Iris pigment epithelial cell (primary cell): ENCODE results near the gene CD33.
A peak's percentile ranks its signal among the peaks of the same experiment; 100 is the strongest.

Experiments
- DNase-seq: peaks from one replicate; pipeline ENCODE4 v3.0.0-alpha.2; 2011; ENCODE audit warnings: low read depth

CD33 gene

DNA sequence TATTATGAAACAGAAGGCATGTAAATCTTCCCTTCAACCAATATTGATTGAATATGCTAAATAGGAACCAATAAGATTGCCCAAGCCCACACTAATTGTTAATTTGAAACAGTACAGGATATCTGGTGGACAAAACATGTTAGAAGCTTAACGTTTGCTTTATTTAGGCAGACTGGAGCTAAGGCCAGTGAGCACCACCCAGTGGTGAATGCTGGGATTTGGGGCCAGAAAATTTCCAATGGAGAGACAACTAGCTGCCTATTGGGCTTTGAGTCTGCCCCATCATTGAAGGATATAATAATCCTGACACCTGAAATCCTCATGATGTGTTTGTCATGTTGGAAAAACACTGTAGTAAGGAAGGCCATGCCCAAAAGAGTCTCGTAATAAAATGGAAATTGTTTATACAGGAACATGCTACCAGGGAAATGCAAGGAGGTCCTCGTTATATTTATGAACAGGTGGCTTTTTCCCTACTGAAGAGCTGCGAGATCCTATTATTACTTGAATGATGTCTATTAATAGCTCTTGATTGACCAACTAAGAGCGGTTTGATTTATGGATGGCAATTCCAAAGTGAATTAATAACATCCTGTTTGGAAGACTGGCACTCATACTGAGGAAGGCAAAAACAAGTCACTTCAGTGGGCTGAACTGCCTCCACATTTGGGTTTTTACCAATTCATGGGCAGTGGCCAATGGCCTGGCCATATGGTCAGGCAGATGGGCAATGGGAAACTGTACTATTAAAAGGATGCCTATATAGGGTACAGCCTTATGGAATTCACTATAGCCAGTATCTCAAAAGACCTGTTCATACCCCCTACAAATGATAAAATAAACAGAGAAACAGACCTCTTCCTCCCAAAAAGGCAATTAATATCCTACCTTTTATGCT lies 34.7 kb downstream of the CD33 start:
- peak; percentile 36 for DNase-seq

DNA sequence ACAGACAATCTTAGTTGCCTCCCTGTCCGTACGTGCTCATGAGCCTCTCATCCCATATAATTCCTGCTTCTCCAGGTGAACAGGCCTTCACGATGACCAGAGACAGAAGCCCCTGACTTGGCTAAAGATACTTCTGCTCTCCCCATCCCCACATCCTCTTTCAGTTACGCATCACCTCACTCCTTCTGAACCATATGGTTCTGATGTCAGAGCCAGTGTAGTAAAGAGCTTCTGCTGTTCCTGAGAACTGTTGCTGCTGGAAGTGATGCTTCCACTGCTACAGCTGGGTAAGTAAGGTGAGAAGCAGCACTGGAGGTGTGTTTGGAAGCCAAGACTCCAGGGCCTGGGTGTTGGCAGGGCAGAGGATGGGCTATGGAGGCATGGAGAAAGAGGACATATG lies 38.9 kb downstream of the CD33 start:
- no peak for DNase-seq

GRCh38 chr19:51271067-51271466 lies 46.2 kb downstream of the CD33 start:
- no peak for DNase-seq

DNA sequence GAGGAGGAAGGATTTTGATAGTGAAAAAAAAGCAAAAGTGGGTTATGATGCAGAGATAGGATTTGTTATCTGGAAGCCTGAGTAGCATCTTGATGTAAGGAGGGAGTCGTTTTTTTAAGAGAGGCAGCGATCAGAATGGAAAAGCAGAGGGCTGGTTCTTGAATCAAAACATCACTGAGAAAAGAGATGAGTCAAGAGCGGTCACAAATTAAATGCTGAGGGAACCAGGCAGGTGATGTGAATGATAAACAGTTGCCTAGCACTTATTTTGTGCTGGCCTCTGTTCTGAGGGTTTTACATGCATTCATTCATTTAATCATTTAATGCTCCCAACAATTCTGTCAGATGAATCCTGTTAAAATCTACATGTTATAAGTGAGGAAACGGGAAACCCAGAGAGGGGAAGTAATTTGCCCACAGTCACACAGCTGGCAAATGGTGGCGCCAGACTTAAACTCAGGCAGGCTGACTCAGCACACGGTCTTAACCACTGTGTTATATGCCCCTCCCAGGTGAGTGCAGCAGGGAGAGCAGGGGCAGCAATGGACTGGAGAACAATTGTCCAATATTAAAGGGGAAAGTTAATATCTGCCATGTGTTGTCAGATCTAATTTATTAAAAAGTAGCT lies 47.4 kb downstream of the CD33 start:
- no peak for DNase-seq

DNA sequence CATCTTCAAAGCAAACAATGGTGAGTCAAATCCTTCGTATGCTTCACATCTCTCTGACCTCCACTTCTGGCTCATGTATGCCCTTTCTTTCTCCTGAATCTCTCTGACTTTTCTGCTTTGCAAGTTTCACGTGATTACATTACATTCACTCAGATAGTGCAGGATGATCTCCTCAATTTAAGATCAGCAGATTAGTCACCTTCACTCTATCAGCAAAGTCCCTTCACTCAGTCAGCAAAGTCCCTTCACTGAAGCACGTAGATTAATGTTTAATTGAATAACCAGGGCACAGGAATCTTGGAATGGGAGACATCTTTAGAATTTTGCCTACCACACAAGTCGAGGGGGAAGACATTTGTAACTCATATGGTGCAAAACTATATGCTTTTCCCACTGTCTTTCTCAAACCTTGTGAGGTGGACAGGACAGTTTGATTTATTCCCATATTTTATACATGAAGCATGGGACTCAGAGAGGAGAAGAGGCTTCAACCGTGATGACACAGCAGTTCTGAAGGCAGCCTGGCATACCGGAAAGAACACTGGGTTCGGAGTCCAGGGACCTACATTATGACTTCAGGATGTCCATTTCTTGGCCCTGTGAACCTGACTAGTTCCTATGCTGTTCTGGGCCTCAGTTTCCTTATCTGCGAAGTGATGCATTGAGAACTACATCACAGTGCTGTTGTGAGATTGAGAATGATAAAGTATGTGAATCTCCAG lies 49.3 kb downstream of the CD33 start:
- no peak for DNase-seq

DNA sequence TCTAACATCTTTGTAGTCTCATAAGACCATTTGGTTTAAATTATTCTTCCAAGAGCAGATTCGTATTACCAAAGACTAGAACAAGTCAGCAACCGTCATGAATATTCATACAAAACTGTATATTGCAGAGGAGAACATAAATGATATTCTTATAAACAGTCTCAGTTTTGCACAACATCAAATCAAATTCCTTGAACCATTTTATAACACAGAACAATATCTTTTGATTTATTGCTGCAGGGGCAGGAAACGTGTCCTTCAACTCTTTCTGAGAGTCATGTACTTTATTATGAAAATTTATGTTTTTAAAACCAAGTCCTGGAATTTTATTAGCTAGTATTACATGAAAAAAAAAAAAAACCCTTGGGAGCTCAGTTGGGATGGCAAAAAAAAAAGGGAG lies 52.2 kb downstream of the CD33 start:
- no peak for DNase-seq

GRCh38 chr19:51282335-51282734 lies 57.5 kb downstream of the CD33 start:
- DNase-seq, result no peak

GRCh38 chr19:51285682-51286081 lies 60.8 kb downstream of the CD33 start:
- DNase-seq, result no peak
